HEK293T (cell line): ENCODE results near the gene EGFR.

ENCODE experiments used
- CTCF ChIA-PET: fragments of 350-600 bp; formaldehyde crosslinking; extraction: SDS; loops from one replicate; lab custom pipeline; 2021; ENCODE audit warnings: antibody characterized with exemption, inconsistent platforms; lab: Yijun Ruan, JAX
- POLR2A ChIA-PET: fragments of 350-600 bp; formaldehyde crosslinking; extraction: SDS; loops from one replicate; lab custom pipeline; 2020; ENCODE audit warnings: antibody characterized with exemption, inconsistent platforms; lab: Yijun Ruan, JAX
- DNase-seq: peaks from one replicate; pipeline ENCODE4 v3.0.0; 2012; ENCODE audit warnings: mixed read lengths; ENCODE audit errors: extremely low spot score
- ARNT ChIP-seq: fragments of 450-650 bp; IDR thresholded peaks from 2 replicates; pipeline ENCODE4 v1.6.1; 2017; ENCODE audit warnings: mild to moderate bottlenecking
- BHLHE40 ChIP-seq: fragments of 450-650 bp; IDR thresholded peaks from 2 replicates; pipeline ENCODE4 v1.6.1; 2016; ENCODE audit warnings: mild to moderate bottlenecking, moderate library complexity, borderline replicate concordance
- CTBP1 ChIP-seq: fragments of 450-650 bp; IDR thresholded peaks from 2 replicates; pipeline ENCODE4 v1.6.1; 2016; ENCODE audit warnings: borderline replicate concordance
- ELF4 ChIP-seq: fragments of 450-650 bp; IDR thresholded peaks from 2 replicates; pipeline ENCODE4 v1.6.1; 2017; ENCODE audit warnings: antibody characterized with exemption
- FOXA1 ChIP-seq: fragments of 450-650 bp; IDR thresholded peaks from 2 replicates; pipeline ENCODE4 v1.6.1; 2016; ENCODE audit warnings: mild to moderate bottlenecking
- FOXK2 ChIP-seq: fragments of 450-650 bp; IDR thresholded peaks from 2 replicates; pipeline ENCODE4 v1.6.1; 2016; ENCODE audit warnings: mild to moderate bottlenecking
- FOXM1 ChIP-seq: fragments of 450-650 bp; IDR thresholded peaks from 2 replicates; pipeline ENCODE4 v1.6.1; 2017; ENCODE audit warnings: mild to moderate bottlenecking, borderline replicate concordance
- HDGF ChIP-seq: fragments of 450-650 bp; IDR thresholded peaks from 2 replicates; pipeline ENCODE4 v1.6.1; 2017; ENCODE audit warnings: antibody characterized with exemption, borderline replicate concordance
- L3MBTL2 ChIP-seq: fragments of 450-650 bp; conservative IDR thresholded peaks from 2 replicates; pipeline ENCODE4 v1.6.1; 2016; ENCODE audit warnings: mild to moderate bottlenecking
- LEF1 ChIP-seq: fragments of 450-650 bp; IDR thresholded peaks from 2 replicates; pipeline ENCODE4 v1.6.1; 2017; ENCODE audit warnings: mild to moderate bottlenecking, borderline replicate concordance
- NFRKB ChIP-seq: fragments of 450-650 bp; IDR thresholded peaks from 2 replicates; pipeline ENCODE4 v1.6.1; 2016; ENCODE audit warnings: mild to moderate bottlenecking, moderate library complexity
- PKNOX1 ChIP-seq: fragments of 450-650 bp; IDR thresholded peaks from 2 replicates; pipeline ENCODE4 v1.6.1; 2016
- SP1 ChIP-seq: fragments of 450-650 bp; IDR thresholded peaks from 2 replicates; pipeline ENCODE4 v1.6.1; 2017
- SUZ12 ChIP-seq: fragments of 450-650 bp; IDR thresholded peaks from 2 replicates; pipeline ENCODE4 v1.6.1; 2016; ENCODE audit warnings: mild to moderate bottlenecking
- TARDBP ChIP-seq: fragments of 450-650 bp; IDR thresholded peaks from 2 replicates; pipeline ENCODE4 v1.6.1; 2016
- ZNF384 ChIP-seq: fragments of 450-650 bp; IDR thresholded peaks from 2 replicates; pipeline ENCODE4 v1.6.1; 2016

EGFR gene

GRCh38 chr7:55191926-55192692, 173.3 kb downstream of the EGFR start:
- ChIA-PET CTCF (interaction anchor here (0.6 kb wide), 1 partner anchor 14 kb away, joined by 5 read pairs; no protein-coding TSS in a partner anchor), POLR2A (no interaction called here)

GRCh38 chr7:55192723-55193122, 173.9 kb downstream of the EGFR start:
- DNase-seq, result no peak
- TF ChIP-seq SUZ12, result no peak
- TF ChIP-seq HDGF, result no peak
- no peak for TF ChIP-seq LEF1
- TF ChIP-seq ZNF384, result no peak
- TF ChIP-seq FOXM1, result no peak
- ChIA-PET POLR2A (no interaction called here), CTCF (no interaction called here)

More at GRCh38 chr7:55191926-55192692, 173.3 kb downstream of the EGFR start:
- no peak for DNase-seq
- TF ChIP-seq TARDBP (no peak), ZNF384 (no peak), BHLHE40 (no peak), ARNT (no peak), ELF4 (no peak), FOXM1 (no peak), SP1 (no peak), L3MBTL2 (no peak), CTBP1 (no peak)

GRCh38 chr7:55193245-55193644, 174.4 kb downstream of the EGFR start:
- ChIA-PET POLR2A (no interaction called here), CTCF (no interaction called here)
- TF ChIP-seq SUZ12, result no peak
- no peak for TF ChIP-seq ARNT
- TF ChIP-seq FOXA1, result no peak
- TF ChIP-seq BHLHE40, result no peak
- TF ChIP-seq FOXM1, result no peak
- TF ChIP-seq ELF4, result no peak
- TF ChIP-seq ZNF384, result no peak
- no peak for TF ChIP-seq SP1
- no peak for TF ChIP-seq HDGF
- TF ChIP-seq TARDBP, result no peak
- TF ChIP-seq LEF1, result no peak
- TF ChIP-seq PKNOX1, result no peak
- no peak for TF ChIP-seq L3MBTL2
- no peak for TF ChIP-seq NFRKB
- TF ChIP-seq CTBP1, result no peak
- no peak for TF ChIP-seq FOXK2
- no peak for DNase-seq

GRCh38 chr7:55194522-55194921, 175.7 kb downstream of the EGFR start:
- ChIA-PET POLR2A (no interaction called here), CTCF (no interaction called here)
- DNase-seq, result no peak
- no peak for TF ChIP-seq FOXA1

GRCh38 chr7:55198634-55199392, 180.0 kb downstream of the EGFR start:
- no peak for TF ChIP-seq BHLHE40
- ChIA-PET CTCF (no interaction called here), POLR2A (no interaction called here)
- no peak for DNase-seq

- POLR2A ChIA-PET, result no interaction called here
- TF ChIP-seq SUZ12 (no peak), FOXK2 (no peak)
- CTCF ChIA-PET, result no interaction called here
- no peak for DNase-seq
These were observed 180.6 kb downstream of the EGFR start for GRCh38 chr7:55199418-55199817.

- TF ChIP-seq LEF1, result no peak
- TF ChIP-seq FOXK2, result no peak
- no peak for TF ChIP-seq ZNF384
- no peak for TF ChIP-seq ELF4
- no peak for TF ChIP-seq CTBP1
- no peak for TF ChIP-seq PKNOX1
- POLR2A ChIA-PET, result no interaction called here
- CTCF ChIA-PET, result no interaction called here
- DNase-seq, result no peak
These were observed 181.6 kb downstream of the EGFR start for GRCh38 chr7:55200441-55200840.
